ENCODE measurements around the gene EMX2.

Gene EMX2

DNA sequence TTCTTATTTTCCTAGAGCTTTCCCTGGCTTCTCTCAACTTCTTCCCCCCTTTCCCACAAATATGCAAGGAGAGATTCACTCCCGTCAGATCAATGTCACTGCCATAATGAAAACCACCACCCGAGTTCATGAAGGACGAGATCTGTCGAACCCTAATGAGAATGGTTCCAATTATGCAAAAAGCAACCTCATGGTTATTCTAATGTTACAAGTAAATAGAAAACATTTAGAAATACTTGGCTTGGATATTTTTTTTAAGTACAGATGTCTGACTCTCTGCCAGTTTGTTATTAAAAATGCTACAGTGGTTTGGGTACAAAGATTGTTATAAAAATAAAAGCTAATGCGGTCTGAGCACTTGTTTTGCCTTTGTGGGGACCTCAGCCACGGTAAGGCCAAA is 25.9 kb upstream of the EMX2 start:
- ATAC-seq: no peak
- H3K9me3 Mint-ChIP-seq: no peaks in the 10 kb centered on the region
- H3K27ac Mint-ChIP-seq: no peak overlapping the region
- H3K36me3 Mint-ChIP-seq: no peaks in the 10 kb centered on the region
- no peak overlapping the region for H3K4me3 Mint-ChIP-seq
- H3K27me3 Mint-ChIP-seq: peaks cover 35% of the 10 kb centered on the region
- no peaks in the 10 kb centered on the region for H3K4me1 Mint-ChIP-seq

DNA sequence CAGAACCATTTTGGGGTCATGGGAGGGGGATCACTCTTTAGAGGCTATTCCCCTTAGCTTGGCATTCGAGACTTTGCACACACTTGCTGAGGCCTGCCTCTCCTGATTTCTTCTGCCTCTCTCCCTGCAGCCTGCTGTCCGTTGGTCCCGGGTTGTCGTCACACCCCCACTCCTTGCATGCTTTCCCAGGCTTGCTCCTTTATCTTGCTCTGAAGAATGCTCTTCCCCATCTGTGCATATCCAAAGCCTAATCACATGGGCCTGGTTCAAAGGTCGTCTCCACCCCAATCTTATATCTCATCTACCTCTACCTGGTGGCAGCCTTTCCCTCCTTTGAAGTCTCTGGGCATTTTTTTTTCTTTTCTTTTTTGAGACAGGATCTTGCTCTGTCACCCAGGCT is 24.3 kb upstream of the EMX2 start:
- Mint-ChIP-seq H3K4me3 (no peak overlapping the region), H3K27me3 (peaks cover 29% of the 10 kb centered on the region), H3K9me3 (no peaks in the 10 kb centered on the region), H3K27ac (no peak overlapping the region), H3K36me3 (no peaks in the 10 kb centered on the region), H3K4me1 (no peaks in the 10 kb centered on the region)
- ATAC-seq: no peak

- Mint-ChIP-seq H3K9me3 (no peaks in the 10 kb centered on the region), H3K27me3 (peaks cover 20% of the 10 kb centered on the region), H3K36me3 (no peaks in the 10 kb centered on the region)
Measured at GRCh38 chr10:117519286-117519685, 23.3 kb upstream of the EMX2 start.

GRCh38 chr10:117519879-117520278 is 22.7 kb upstream of the EMX2 start:
- peaks cover 20% of the 10 kb centered on the region for H3K27me3 Mint-ChIP-seq
- no peaks in the 10 kb centered on the region for H3K36me3 Mint-ChIP-seq
- no peak overlapping the region for H3K27ac Mint-ChIP-seq
- H3K4me3 Mint-ChIP-seq: no peak overlapping the region
- H3K9me3 Mint-ChIP-seq: no peaks in the 10 kb centered on the region
- no peak for ATAC-seq
- H3K4me1 Mint-ChIP-seq: no peaks in the 10 kb centered on the region

More at GRCh38 chr10:117519286-117519685, 23.3 kb upstream of the EMX2 start:
- no peak for ATAC-seq
- no peaks in the 10 kb centered on the region for H3K4me1 Mint-ChIP-seq
- H3K4me3 Mint-ChIP-seq: no peak overlapping the region
- H3K27ac Mint-ChIP-seq: no peak overlapping the region

DNA sequence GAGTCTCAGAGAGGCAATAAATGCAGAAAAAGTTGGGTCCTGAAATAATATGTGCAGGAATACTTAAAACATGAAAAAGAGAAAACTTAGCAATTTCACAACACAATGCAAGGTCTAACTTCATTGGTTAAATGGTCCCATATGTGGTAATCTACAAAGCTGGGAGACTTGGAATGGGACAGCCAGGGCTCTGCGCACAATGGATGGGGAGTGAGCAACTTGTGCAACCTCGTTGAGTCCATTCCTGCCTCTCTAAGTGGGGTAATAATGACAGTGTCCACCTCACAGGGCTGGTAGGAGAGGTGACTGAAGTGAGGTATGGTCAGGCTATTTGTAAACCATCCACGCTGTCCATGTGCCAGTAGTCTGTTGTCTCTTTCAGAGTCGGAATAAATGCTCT is 11.8 kb upstream of the EMX2 start:
- Mint-ChIP-seq H3K4me3 (no peak overlapping the region), H3K36me3 (no peaks in the 10 kb centered on the region), H3K9me3 (no peaks in the 10 kb centered on the region), H3K27ac (no peak overlapping the region), H3K27me3 (peaks cover 67% of the 10 kb centered on the region), H3K4me1 (peaks cover 7% of the 10 kb centered on the region)
- ATAC-seq: no peak

GRCh38 chr10:117531371-117532002 is 11.1 kb upstream of the EMX2 start:
- H3K27ac Mint-ChIP-seq: no peak overlapping the region
- H3K36me3 Mint-ChIP-seq: no peaks in the 10 kb centered on the region
- H3K27me3 Mint-ChIP-seq: peaks cover 74% of the 10 kb centered on the region
- no peak for ATAC-seq
- no peak overlapping the region for H3K4me3 Mint-ChIP-seq
- no peaks in the 10 kb centered on the region for H3K9me3 Mint-ChIP-seq
- peaks cover 7% of the 10 kb centered on the region for H3K4me1 Mint-ChIP-seq

- H3K9me3 Mint-ChIP-seq: no peaks in the 10 kb centered on the region
- no peak for ATAC-seq
Measured at GRCh38 chr10:117532003-117532385, 10.6 kb upstream of the EMX2 start.

GRCh38 chr10:117532451-117533107 is 10.0 kb upstream of the EMX2 start:
- no peaks in the 10 kb centered on the region for H3K36me3 Mint-ChIP-seq
- no peak overlapping the region for H3K27ac Mint-ChIP-seq
- ATAC-seq: no peak
- no peaks in the 10 kb centered on the region for H3K9me3 Mint-ChIP-seq
- H3K27me3 Mint-ChIP-seq: peaks cover 82% of the 10 kb centered on the region
- peaks cover 7% of the 10 kb centered on the region for H3K4me1 Mint-ChIP-seq
- no peak overlapping the region for H3K4me3 Mint-ChIP-seq

More at GRCh38 chr10:117532003-117532385, 10.6 kb upstream of the EMX2 start:
- Mint-ChIP-seq H3K27me3 (peaks cover 79% of the 10 kb centered on the region), H3K36me3 (no peaks in the 10 kb centered on the region), H3K4me3 (no peak overlapping the region), H3K4me1 (peaks cover 7% of the 10 kb centered on the region), H3K27ac (no peak overlapping the region)

DNA sequence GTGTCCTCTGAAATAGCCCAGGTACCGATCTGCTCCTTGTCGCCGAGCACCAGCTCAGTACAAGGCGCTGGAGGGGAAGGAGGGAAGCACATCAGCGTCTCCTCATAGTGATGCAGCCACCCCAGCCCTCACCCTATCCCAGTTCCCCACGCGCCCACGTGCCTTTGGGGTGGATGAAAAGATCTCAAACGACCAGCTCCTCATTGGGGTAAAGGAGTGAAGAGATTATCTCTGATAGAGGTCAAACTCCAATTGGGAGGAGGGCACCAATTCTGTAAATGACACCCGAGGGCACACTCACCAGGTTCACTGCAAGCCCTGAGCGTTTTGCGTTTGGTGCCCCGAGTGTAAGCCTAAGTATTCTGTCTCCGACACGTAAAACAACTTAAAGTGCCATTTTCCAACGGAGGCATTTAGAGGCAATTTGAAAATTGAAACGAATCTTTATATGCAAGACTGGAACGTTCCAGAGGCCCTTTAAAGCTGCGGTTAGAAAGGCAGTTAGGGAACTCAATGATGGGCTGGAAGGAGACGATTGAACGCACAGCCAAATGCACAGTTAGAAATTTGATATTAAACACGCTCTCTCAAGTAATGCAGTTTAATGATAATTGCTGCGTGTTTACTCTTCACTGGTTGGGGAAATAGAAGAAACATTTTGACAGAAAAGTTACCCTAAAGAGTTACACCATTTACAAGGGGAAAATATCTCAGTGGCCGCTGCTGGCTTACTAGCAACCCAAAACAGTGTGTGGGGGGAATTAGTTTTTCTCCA is 8.9 kb upstream of the EMX2 start:
- ATAC-seq: no peak
- peaks cover 87% of the 10 kb centered on the region for H3K27me3 Mint-ChIP-seq
- H3K36me3 Mint-ChIP-seq: no peaks in the 10 kb centered on the region
- peaks cover 7% of the 10 kb centered on the region for H3K4me1 Mint-ChIP-seq
- H3K9me3 Mint-ChIP-seq: no peaks in the 10 kb centered on the region
- H3K27ac Mint-ChIP-seq: no peak overlapping the region
- no peak overlapping the region for H3K4me3 Mint-ChIP-seq

DNA sequence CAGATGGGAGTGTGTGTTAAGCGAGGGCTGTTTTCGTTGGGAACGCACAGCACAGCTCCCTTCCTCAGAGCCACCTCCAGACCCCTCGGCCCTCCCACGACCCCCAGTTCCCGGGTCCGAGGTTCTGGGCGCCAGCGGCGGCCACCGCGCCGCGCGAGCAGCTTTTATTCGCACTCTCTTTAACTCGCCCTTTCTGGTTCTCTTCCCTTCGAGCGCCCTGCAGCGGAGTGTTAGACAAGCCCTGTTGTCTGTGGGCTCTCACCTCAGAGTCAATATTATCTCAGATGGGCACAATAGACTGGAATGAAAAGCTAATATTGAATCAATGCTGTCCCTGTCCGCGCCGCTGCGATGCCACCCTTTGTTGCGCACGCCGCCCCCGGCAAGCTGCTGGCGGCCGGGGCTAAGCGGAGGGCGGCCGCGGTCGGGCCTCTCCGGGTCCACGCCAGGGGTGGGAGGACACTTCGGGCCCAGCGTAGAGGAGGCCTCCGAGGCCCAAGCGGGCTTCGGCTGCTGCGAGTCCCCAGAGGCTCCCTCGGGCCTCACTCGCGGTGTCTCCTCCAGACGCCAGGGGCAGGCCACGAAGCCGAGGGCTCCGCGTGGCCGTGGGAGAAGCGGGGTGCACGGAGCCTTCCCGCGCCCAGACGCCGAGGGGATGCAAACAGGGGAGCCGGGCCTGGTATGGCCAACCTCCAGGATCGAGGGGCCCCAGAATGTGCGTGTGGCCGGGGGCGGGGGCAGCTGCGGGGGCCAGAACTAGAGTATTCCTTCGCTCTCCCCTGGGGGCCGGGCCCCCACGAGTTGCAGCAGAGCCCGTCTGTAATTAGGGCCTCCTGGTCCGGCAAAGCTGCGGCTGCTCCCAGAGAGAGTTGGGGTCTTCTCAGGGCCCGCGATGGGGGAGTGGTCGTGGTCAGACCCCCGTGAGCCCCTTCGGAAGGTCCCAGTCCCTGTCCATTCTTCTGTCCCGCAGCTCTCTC is 7.9 kb upstream of the EMX2 start:
- Mint-ChIP-seq H3K9me3 (no peaks in the 10 kb centered on the region), H3K4me1 (peaks cover 7% of the 10 kb centered on the region), H3K27me3 (peaks cover 87% of the 10 kb centered on the region), H3K27ac (no peak overlapping the region), H3K36me3 (no peaks in the 10 kb centered on the region), H3K4me3 (no peak overlapping the region)
- no peak for ATAC-seq

GRCh38 chr10:117535298-117536071 is 7.1 kb upstream of the EMX2 start:
- no peak overlapping the region for H3K27ac Mint-ChIP-seq
- H3K36me3 Mint-ChIP-seq: no peaks in the 10 kb centered on the region
- no peak for ATAC-seq
- no peak overlapping the region for H3K4me3 Mint-ChIP-seq
- H3K9me3 Mint-ChIP-seq: no peaks in the 10 kb centered on the region
- peaks cover 93% of the 10 kb centered on the region for H3K27me3 Mint-ChIP-seq
- H3K4me1 Mint-ChIP-seq: peaks cover 7% of the 10 kb centered on the region

- no peak overlapping the region for H3K4me3 Mint-ChIP-seq
- no peak for ATAC-seq
- peaks cover 94% of the 10 kb centered on the region for H3K27me3 Mint-ChIP-seq
- peaks cover 7% of the 10 kb centered on the region for H3K4me1 Mint-ChIP-seq
- H3K27ac Mint-ChIP-seq: no peak overlapping the region
- no peaks in the 10 kb centered on the region for H3K36me3 Mint-ChIP-seq
- H3K9me3 Mint-ChIP-seq: no peaks in the 10 kb centered on the region
Measured at GRCh38 chr10:117536072-117536865, 6.3 kb upstream of the EMX2 start.

DNA sequence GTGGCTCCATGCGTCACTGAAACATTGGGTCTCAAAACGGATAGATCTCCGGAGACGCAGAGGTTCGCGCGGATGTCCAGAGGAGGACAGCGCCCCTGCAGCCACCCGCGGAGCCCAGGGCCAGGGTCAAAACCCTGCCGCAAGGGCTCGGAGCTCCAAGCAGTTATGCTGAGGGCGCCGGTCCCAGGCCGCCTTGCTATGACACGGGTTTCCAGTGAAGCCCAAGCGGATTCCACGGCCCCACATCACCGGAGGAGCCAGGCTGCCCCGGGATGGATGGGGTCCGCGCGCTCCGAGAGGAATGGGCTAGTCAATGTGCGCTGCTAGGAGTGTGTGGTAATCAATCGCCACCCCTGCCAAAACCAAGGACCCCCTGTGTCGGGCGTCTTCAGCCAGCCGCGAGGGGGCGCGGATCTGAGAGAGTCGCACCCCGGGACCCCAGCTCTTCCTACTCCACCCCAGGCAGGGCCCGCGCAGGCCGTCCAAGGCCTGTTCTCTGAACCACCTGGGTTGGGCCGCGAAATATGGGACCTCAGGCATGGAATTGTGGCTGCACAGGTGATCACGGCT is 5.6 kb upstream of the EMX2 start:
- no peak for ATAC-seq
- H3K4me3 Mint-ChIP-seq: no peak overlapping the region
- no peaks in the 10 kb centered on the region for H3K36me3 Mint-ChIP-seq
- no peak overlapping the region for H3K27ac Mint-ChIP-seq
- peaks cover 94% of the 10 kb centered on the region for H3K27me3 Mint-ChIP-seq
- no peaks in the 10 kb centered on the region for H3K9me3 Mint-ChIP-seq
- peaks cover 13% of the 10 kb centered on the region for H3K4me1 Mint-ChIP-seq

Data from stimulated activated memory B cell treated with anti-CD40 and anti-IgM and Interleukin-4, amounts not matched to agents 10 μg/mL and 1 μg/mL and 100 μg/mL, for 72 hours (primary cell).